Non-pigmented ciliary epithelial cell (primary cell): Measurements from ENCODE around the gene OGDH.
"Not testable (repeated sequence)": the region's sequence is repeated elsewhere in the genome, so short reads cannot be mapped to it uniquely, and the experiment has no call there.

Experiments
- DNase-seq: peaks from one replicate; pipeline ENCODE4 v3.0.0-alpha.2; 2010; ENCODE audit warnings: low read depth

OGDH gene

GRCh38 chr7:44606341-44607140 is at the start of gene OGDH:
Gene OGDH (plus strand): TSS chr7:44606627. CDS start chr7:44624344, 17,717 bp downstream.
- peak; percentile 90 for DNase-seq

- DNase-seq = no peak
Observed at GRCh38 chr7:44557485-44557884, 48.9 kb upstream of the OGDH start.

GRCh38 chr7:44559485-44559884 is 46.9 kb upstream of the OGDH start:
- no peak for DNase-seq

GRCh38 chr7:44561481-44561880 is 44.9 kb upstream of the OGDH start:
- DNase-seq = no peak

- DNase-seq = no peak
Observed at GRCh38 chr7:44561962-44562621, 44.3 kb upstream of the OGDH start.

GRCh38 chr7:44562622-44562962 is 43.8 kb upstream of the OGDH start:
- not testable (repeated sequence) for DNase-seq

GRCh38 chr7:44563171-44563679 is 43.2 kb upstream of the OGDH start:
- DNase-seq = no peak

- no peak for DNase-seq
Observed at GRCh38 chr7:44564606-44565005, 41.8 kb upstream of the OGDH start.

GRCh38 chr7:44565097-44565794 is 41.2 kb upstream of the OGDH start:
- DNase-seq = no peak

GRCh38 chr7:44565795-44566559 is 40.5 kb upstream of the OGDH start:
- no peak for DNase-seq

- no peak for DNase-seq
Observed at GRCh38 chr7:44566680-44567079, 39.7 kb upstream of the OGDH start.

- DNase-seq = no peak
Observed at GRCh38 chr7:44567884-44568283, 38.5 kb upstream of the OGDH start.

GRCh38 chr7:44568771-44569560 is 37.5 kb upstream of the OGDH start:
- DNase-seq = no peak

GRCh38 chr7:44569959-44570358 is 36.5 kb upstream of the OGDH start:
- DNase-seq = no peak

- DNase-seq = no peak
Observed at GRCh38 chr7:44572771-44573170, 33.7 kb upstream of the OGDH start.

- peak; percentile 62 for DNase-seq
Observed at GRCh38 chr7:44573464-44574286, 32.8 kb upstream of the OGDH start, which contains the start of gene DDX56. Gene DDX56 (minus strand): TSS chr7:44573908. CDS start chr7:44573895, 13 bp downstream.

GRCh38 chr7:44574287-44574872 is 32.0 kb upstream of the OGDH start:
- DNase-seq = no peak

- DNase-seq = no peak
Observed at GRCh38 chr7:44575054-44575453, 31.4 kb upstream of the OGDH start.

- DNase-seq = no peak
Observed at GRCh38 chr7:44576228-44576627, 30.2 kb upstream of the OGDH start.
